HUES48 (cell line): ENCODE results near the gene WSB1.

ENCODE experiments used
- H3K27ac ChIP-seq: one replicate; pipeline ENCODE4 v1.7.0; 2013; ENCODE audit warnings: low read depth, low read length, inconsistent platforms
- H3K27me3 ChIP-seq: 2 replicates; pipeline ENCODE4 v1.6.1; 2013; ENCODE audit warnings: mild to moderate bottlenecking, low read length; ENCODE audit not compliant: control insufficient read depth, insufficient read depth
- H3K36me3 ChIP-seq: 2 replicates; pipeline ENCODE4 v1.6.1; 2013; ENCODE audit warnings: low read length; ENCODE audit not compliant: control insufficient read depth, insufficient read depth
- H3K4me1 ChIP-seq: 2 replicates; pipeline ENCODE4 v1.6.1; 2013; ENCODE audit warnings: mild to moderate bottlenecking, low read length; ENCODE audit not compliant: control insufficient read depth, insufficient read depth
- H3K4me3 ChIP-seq: 2 replicates; pipeline ENCODE4 v1.5.1; 2013; ENCODE audit warnings: mild to moderate bottlenecking, low read depth, low read length
- H3K9ac ChIP-seq: 2 replicates; pipeline ENCODE4 v1.6.1; 2013; ENCODE audit warnings: mild to moderate bottlenecking, low read depth, low read length, moderate library complexity
- H3K9me3 ChIP-seq: 2 replicates; pipeline ENCODE4 v1.6.1; 2013; ENCODE audit warnings: low read length; ENCODE audit not compliant: control insufficient read depth, insufficient read depth

The WSB1 gene

DNA sequence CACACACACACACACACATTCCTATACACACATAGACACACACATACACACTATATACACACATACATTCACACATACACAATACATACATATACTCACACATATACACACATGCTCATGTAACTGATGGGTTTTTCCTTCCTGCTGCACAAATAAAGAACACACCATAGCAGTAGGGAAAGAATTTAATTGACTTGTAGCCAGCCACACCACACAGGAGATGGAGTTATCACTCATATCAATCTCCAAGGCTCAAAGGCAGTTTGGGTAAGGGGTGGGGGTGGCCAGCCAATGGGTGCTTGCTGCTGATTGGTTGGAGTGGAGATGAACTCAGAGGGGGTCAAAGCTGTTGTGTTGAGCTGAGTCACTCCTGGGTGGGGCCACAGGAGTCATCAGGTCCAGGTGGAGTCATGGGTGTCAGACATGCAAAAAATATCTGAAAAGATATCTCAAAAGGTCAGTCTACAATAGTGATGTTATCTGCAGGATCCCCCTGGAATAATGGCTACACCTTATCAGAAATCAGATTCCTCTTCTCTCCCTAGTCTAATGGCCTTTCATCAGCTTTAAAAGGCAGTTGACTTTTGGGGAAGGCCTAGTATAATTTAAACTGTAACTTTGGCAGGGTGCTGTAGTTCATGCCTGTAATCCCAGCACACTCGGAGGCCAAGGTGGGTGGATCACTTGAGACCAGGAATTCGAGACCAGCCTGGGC, 46.1 kb downstream of the WSB1 start:
- Histone ChIP-seq H3K9me3 (no peaks in the 10 kb centered on the region), H3K36me3 (no peaks in the 10 kb centered on the region), H3K9ac (no peak overlapping the region), H3K27me3 (no peaks in the 10 kb centered on the region), H3K4me3 (no peak overlapping the region), H3K4me1 (peaks cover 50% of the 10 kb centered on the region), H3K27ac (peak overlapping the region; percentile 31)

DNA sequence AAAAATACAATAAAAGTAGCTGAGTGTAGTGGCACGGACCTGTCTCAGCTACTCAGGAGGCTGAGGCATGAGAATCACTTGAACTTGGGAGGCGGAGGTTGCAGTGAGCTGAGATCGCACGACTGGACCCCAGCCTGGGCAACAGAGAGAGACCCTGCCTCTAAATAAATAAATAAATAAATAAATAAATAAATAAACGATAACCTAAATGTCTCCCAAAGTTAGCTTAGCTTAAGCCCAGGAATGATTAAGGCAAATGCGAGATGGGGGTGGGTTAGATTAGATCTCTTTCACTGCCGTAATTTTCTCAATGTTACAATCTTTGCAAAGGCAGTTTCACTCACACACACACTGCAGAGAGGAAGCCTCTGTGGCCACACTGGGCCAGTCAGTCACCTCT, 46.7 kb downstream of the WSB1 start:
- Histone ChIP-seq H3K36me3 (no peaks in the 10 kb centered on the region), H3K4me1 (peaks cover 50% of the 10 kb centered on the region), H3K9me3 (no peaks in the 10 kb centered on the region), H3K9ac (no peak overlapping the region), H3K27me3 (no peaks in the 10 kb centered on the region), H3K4me3 (no peak overlapping the region), H3K27ac (peak overlapping the region; percentile 31)

DNA sequence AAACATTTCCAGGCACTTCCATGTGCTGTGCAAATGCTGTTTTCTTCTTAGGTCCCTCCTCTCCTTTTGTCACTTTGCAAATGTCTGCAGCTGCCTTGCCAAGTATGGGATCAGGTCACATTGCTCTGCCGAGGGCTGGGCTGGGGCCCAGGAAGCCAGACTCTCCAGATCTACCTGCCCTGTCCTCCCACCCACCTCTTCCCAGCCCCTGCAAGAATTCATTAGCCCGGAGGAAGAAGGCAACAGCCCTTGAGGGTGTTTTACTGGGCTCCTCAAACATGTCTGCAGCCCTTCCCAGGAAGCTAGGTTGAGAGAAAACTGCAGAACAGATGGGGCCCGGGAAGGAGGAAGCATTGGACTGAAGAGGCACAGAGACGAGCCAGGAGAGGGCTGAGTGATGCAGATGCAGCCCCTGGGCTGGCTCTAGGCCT, 47.1 kb downstream of the WSB1 start:
- Histone ChIP-seq H3K27ac (peak overlapping the region; percentile 4), H3K36me3 (no peaks in the 10 kb centered on the region), H3K9me3 (no peaks in the 10 kb centered on the region), H3K27me3 (no peaks in the 10 kb centered on the region), H3K4me1 (peaks cover 50% of the 10 kb centered on the region), H3K9ac (no peak overlapping the region), H3K4me3 (no peak overlapping the region)

- Histone ChIP-seq H3K36me3 (no peaks in the 10 kb centered on the region), H3K27me3 (no peaks in the 10 kb centered on the region), H3K9me3 (no peaks in the 10 kb centered on the region), H3K4me1 (peaks cover 50% of the 10 kb centered on the region), H3K27ac (no peak overlapping the region), H3K4me3 (no peak overlapping the region), H3K9ac (no peak overlapping the region)
Observed at GRCh38 chr17:27342059-27342458, 48.1 kb downstream of the WSB1 start.

DNA sequence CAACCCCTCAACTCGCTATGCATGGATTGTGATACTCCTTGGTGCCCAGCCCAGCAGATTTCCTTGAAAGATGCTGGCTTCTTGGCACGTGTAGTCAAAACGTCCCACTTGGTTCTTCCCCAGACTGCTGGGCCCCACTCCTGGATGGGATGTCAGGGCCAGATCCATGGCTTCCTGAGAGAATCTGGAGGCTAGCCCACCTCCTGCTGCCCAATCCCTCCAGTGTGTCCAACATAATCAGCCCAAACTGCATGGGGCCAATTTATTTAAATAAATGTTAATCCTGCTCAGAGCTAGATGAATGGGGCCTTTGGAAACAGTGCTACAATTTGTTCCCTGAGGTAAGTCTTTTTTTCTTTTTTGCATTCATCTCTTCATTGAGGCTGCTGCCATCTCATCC, 49.4 kb downstream of the WSB1 start:
- no peak overlapping the region for H3K9ac ChIP-seq
- no peaks in the 10 kb centered on the region for H3K27me3 ChIP-seq
- H3K27ac ChIP-seq, result no peak overlapping the region
- peaks cover 41% of the 10 kb centered on the region for H3K4me1 ChIP-seq
- H3K36me3 ChIP-seq, result no peaks in the 10 kb centered on the region
- H3K9me3 ChIP-seq, result no peaks in the 10 kb centered on the region
- H3K4me3 ChIP-seq, result no peak overlapping the region

GRCh38 chr17:27343977-27344607, 50.2 kb downstream of the WSB1 start:
- H3K27ac ChIP-seq, result peak overlapping the region; percentile 100
- H3K9me3 ChIP-seq, result no peaks in the 10 kb centered on the region
- H3K9ac ChIP-seq, result no peak overlapping the region
- no peak overlapping the region for H3K4me3 ChIP-seq
- H3K27me3 ChIP-seq, result no peaks in the 10 kb centered on the region
- no peaks in the 10 kb centered on the region for H3K36me3 ChIP-seq
- peaks cover 33% of the 10 kb centered on the region for H3K4me1 ChIP-seq

DNA sequence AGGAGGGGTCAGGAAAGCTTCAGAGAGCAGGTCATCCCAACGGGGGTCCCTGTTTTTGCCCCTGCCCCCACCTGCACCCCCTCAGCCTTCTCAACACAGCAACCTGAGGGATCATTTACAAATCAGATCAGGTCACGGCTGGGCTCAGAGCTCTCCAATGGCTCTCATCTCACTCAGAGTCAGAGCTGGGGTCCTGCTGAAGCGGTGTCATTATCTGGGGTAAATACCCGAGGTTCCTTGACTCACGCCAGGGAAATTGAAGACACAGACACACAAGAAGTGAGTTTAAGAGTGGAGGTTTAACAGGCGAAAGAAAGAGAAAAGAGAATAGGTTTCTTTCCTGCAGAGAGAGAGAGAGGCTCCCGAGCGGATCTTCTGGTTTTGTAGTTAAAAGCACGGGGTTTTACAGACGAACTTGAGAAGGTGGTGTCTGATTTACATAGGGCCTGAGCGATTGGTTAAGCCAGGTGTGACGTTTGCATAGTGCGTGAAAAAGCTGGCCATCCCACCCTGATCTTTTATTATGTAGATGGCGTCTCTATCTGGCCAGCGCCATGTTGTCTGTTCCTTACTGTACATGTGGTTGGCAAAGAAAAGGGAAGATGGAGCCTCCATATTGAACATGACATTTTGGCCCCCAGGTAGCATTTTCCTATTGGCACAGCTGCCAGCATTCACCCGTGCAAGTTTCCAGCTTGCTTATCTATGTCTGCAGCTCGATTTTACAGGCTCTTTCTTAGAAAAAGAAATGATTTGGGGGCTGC, 51.4 kb downstream of the WSB1 start:
- Histone ChIP-seq H3K9me3 (no peaks in the 10 kb centered on the region), H3K4me3 (peak overlapping the region; percentile 64), H3K27me3 (no peaks in the 10 kb centered on the region), H3K9ac (peak overlapping the region; percentile 92), H3K4me1 (peaks cover 21% of the 10 kb centered on the region; the same call in 1 of the 2 replicates), H3K27ac (peak overlapping the region; percentile 100), H3K36me3 (no peaks in the 10 kb centered on the region)

DNA sequence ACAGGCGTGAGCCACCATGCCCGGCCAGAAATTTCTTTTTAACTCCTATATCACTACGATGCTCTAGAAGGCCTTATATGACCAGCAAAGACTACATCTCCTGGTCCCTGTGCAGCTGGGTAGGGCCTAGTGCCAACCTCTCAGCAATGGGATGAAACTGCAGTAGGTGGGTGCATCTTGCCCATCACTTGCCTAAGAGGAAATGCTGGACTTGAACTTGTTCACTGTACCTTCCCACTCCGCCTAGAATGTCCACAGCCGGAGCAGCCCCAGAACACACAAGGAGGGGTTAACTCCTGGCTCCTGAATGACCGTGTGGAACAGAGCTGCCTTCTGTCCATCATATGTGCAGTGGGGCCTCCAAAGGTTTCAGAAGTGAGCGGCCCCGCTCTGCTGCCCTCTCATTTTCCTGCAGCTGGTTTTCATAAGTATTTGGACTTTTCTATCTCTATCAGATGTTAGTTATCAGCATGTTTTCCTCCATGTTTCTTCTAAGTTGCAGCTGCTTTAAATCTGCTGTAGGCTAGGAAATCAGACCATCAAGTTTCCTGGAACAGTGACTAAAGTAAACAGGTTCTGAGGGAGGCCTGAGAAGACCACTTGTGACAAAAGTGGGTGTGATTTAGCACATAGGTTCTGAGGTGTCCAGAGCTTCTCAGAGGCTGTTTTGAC, 52.5 kb downstream of the WSB1 start:
- Histone ChIP-seq H3K4me3 (no peak overlapping the region), H3K4me1 (peaks cover 13% of the 10 kb centered on the region; the same call in 1 of the 2 replicates), H3K27me3 (no peaks in the 10 kb centered on the region), H3K36me3 (no peaks in the 10 kb centered on the region), H3K9me3 (no peaks in the 10 kb centered on the region), H3K9ac (no peak overlapping the region), H3K27ac (peak overlapping the region; percentile 100)

- peaks cover 13% of the 10 kb centered on the region; the same call in 1 of the 2 replicates for H3K4me1 ChIP-seq
- H3K9me3 ChIP-seq, result no peaks in the 10 kb centered on the region
- H3K4me3 ChIP-seq, result peak overlapping the region; percentile 54
- no peaks in the 10 kb centered on the region for H3K27me3 ChIP-seq
- no peak overlapping the region for H3K9ac ChIP-seq
- H3K27ac ChIP-seq, result no peak overlapping the region
- H3K36me3 ChIP-seq, result no peaks in the 10 kb centered on the region
Observed at GRCh38 chr17:27348196-27348595, 54.3 kb downstream of the WSB1 start.

GRCh38 chr17:27349540-27350021, 55.7 kb downstream of the WSB1 start:
- Histone ChIP-seq H3K4me3 (peak overlapping the region; percentile 54; the same call in 1 of the 2 replicates), H3K27ac (peak overlapping the region; percentile 66), H3K4me1 (peaks cover 8% of the 10 kb centered on the region; the same call in 1 of the 2 replicates), H3K9me3 (no peaks in the 10 kb centered on the region), H3K27me3 (no peaks in the 10 kb centered on the region), H3K9ac (peak overlapping the region; percentile 61; the same call in 1 of the 2 replicates), H3K36me3 (no peaks in the 10 kb centered on the region)
